ENCODE results near the gene CCSER2.

GRCh38 chr10:84328418-84329195, at the start of gene CCSER2:
- TF ChIP-seq CTCF (IDR thresholded peaks at IDR 0.05) = peak in 2 of 6 experiments; percentile 4 to 15
- TF ChIP-seq POLR2A (IDR thresholded peaks at IDR 0.05) = peak; percentile 70 to 96

Data from thyroid gland (tissue), 4 donors.